K562 (cell line): ENCODE results near the gene UFSP2.

Experiments used
- ATF1 ChIP-seq, 2 experiments: fragments of 450-650 bp in 1 of 2; IDR thresholded peaks; 2 replicates each; pipeline ENCODE4 v1.6.1; 2016; ENCODE audit warnings: missing compliant biosample characterization in 1 of 2, missing genetic modification characterization in 1 of 2
- HDAC3 ChIP-seq: fragments of 450-650 bp; IDR thresholded peaks from 2 replicates; pipeline ENCODE4 v1.6.1; 2018; ENCODE audit warnings: borderline replicate concordance, mild to moderate bottlenecking, moderate library complexity; ENCODE audit not compliant: partially characterized antibody
- KLF16 ChIP-seq: IDR thresholded peaks from 2 replicates; pipeline ENCODE4 v1.6.1; 2016; ENCODE audit warnings: antibody characterized with exemption
- MLLT1 ChIP-seq, 2 experiments: fragments of 450-650 bp; IDR thresholded peaks; 2 replicates each; pipeline ENCODE4 v1.6.1; 2016
- NFIC ChIP-seq: fragments of 450-650 bp; IDR thresholded peaks from 2 replicates; pipeline ENCODE4 v1.6.1; 2017; ENCODE audit warnings: mild to moderate bottlenecking, inconsistent platforms
- POLR2A ChIP-seq: fragments of 450-650 bp; conservative IDR thresholded peaks from 2 replicates; pipeline ENCODE4 v1.6.1; 2016
- POLR2G ChIP-seq: fragments of 200-400 bp; formaldehyde crosslinking; IDR thresholded peaks from 2 replicates; pipeline ENCODE4 v1.6.1; 2017; ENCODE audit warnings: low read depth, mild to moderate bottlenecking, antibody characterized with exemption, low read length, moderate library complexity
- PREB ChIP-seq: sonication (generic); formaldehyde crosslinking; IDR thresholded peaks from 2 replicates; pipeline ENCODE4 v1.8.1; 2023; ENCODE audit warnings: mild to moderate bottlenecking, missing genetic modification reagents
- SNAPC5 ChIP-seq: fragments of 250-450 bp; sonication (Bioruptor Pico); IDR thresholded peaks from 2 replicates; pipeline ENCODE4 v1.8.0; 2021; ENCODE audit warnings: moderate library complexity, mild to moderate bottlenecking, inconsistent platforms
- SRSF3 ChIP-seq: fragments of 200-400 bp; formaldehyde crosslinking; IDR thresholded peaks from 2 replicates; pipeline ENCODE4 v1.6.1; 2016; ENCODE audit warnings: mild to moderate bottlenecking, low read length, moderate library complexity; ENCODE audit not compliant: insufficient read depth
- YY1 ChIP-seq, 3 experiments: IDR thresholded peaks; 2 replicates each; pipeline ENCODE4 v1.6.1; 2011; ENCODE audit warnings: low read length in 2 of 3, mild to moderate bottlenecking in 2 of 3, moderate library complexity in 2 of 3, borderline replicate concordance in 1 of 3, control low read depth in 1 of 3, low read depth in 1 of 3; ENCODE audit not compliant: insufficient read depth in 3 of 3, insufficient replicate concordance in 2 of 3, control insufficient read depth in 1 of 3, insufficient read length in 1 of 3; ENCODE audit errors: extremely low read depth in 1 of 3
- ZNF354B ChIP-seq: fragments of 250-450 bp; sonication (Bioruptor Pico); IDR thresholded peaks from 2 replicates; pipeline ENCODE4 v1.4.0; 2020
- TF ChIP-seq, protein P1 (sequence below), 3 experiments: IDR thresholded peaks in 2 of 3; conservative IDR thresholded peaks in 1 of 3; 2 replicates each; pipeline ENCODE4 v1.5.1; 2011 to 2012; ENCODE audit warnings: low read length in 3 of 3, mild to moderate bottlenecking in 3 of 3, control low read depth in 2 of 3, improper control_type of control experiment in 1 of 3, inconsistent platforms in 1 of 3, low read depth in 1 of 3, mixed read lengths in 1 of 3, moderate library complexity in 1 of 3; ENCODE audit not compliant: insufficient read depth in 2 of 3

DNA sequence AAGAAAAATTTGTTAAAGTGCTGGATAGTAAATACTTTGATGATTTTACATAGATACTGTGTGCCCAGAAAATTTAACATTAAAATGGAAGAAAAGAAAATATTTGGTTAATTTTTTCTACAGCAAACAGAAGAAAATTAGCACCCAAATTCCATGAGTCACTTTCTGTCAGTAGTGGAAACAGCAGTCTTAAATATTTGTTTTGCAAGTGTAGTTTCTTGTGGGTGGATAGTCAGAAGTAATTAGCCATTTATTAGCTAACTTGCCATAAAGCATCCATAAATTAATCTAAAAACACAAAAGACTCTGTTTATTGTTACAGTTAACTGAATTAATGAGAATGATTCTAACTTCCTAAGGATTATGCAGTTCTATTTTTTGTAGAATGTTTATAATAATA lies 9.7 kb upstream of the UFSP2 start:
- TF ChIP-seq, protein P1, sequence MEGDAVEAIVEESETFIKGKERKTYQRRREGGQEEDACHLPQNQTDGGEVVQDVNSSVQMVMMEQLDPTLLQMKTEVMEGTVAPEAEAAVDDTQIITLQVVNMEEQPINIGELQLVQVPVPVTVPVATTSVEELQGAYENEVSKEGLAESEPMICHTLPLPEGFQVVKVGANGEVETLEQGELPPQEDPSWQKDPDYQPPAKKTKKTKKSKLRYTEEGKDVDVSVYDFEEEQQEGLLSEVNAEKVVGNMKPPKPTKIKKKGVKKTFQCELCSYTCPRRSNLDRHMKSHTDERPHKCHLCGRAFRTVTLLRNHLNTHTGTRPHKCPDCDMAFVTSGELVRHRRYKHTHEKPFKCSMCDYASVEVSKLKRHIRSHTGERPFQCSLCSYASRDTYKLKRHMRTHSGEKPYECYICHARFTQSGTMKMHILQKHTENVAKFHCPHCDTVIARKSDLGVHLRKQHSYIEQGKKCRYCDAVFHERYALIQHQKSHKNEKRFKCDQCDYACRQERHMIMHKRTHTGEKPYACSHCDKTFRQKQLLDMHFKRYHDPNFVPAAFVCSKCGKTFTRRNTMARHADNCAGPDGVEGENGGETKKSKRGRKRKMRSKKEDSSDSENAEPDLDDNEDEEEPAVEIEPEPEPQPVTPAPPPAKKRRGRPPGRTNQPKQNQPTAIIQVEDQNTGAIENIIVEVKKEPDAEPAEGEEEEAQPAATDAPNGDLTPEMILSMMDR (IDR thresholded peaks at IDR 0.05 in 2 of 3, conservative IDR thresholded peaks at IDR 0.05 in 1 of 3; ENCODE audit: insufficient read depth in 2 of 3, low read depth in 1 of 3, low read length in 3 of 3) = no peak
- TF ChIP-seq ATF1 (CRISPR knock-in tag; IDR thresholded peaks at IDR 0.05) = no peak
- TF ChIP-seq ATF1 (tag; IDR thresholded peaks at IDR 0.05) = no peak
- TF ChIP-seq KLF16 = no peak
- TF ChIP-seq PREB = no peak
- TF ChIP-seq POLR2G = no peak
- TF ChIP-seq ZNF354B = no peak
- no peak for TF ChIP-seq POLR2A
- TF ChIP-seq MLLT1 (IDR thresholded peaks at IDR 0.05) = no peak
- TF ChIP-seq SRSF3 = no peak
- TF ChIP-seq SNAPC5 (CRISPR knock-in tag) = no peak
- TF ChIP-seq YY1 (IDR thresholded peaks at IDR 0.05; ENCODE audit: borderline replicate concordance in 1 of 3, control insufficient read depth in 1 of 3, extremely low read depth in 1 of 3, insufficient read depth in 3 of 3, insufficient read length in 1 of 3, insufficient replicate concordance in 2 of 3, low read depth in 1 of 3, low read length in 2 of 3) = no peak
- TF ChIP-seq HDAC3 = no peak
- TF ChIP-seq NFIC = no peak
